HCT116 (cell line): Measurements from ENCODE around the gene STIL. TPM values are rescaled to one million over a fixed set of nuclear protein-coding genes. Genes with fewer than 3 reads are reported as not detected.

ENCODE experiments used
- ATAC-seq: fragments of 200-7000 bp; cut with Tn5 transposase; 2 replicates; pipeline ENCODE4 v1.9.1; 2020; ENCODE audit warnings: mild to moderate bottlenecking, moderate library complexity
- BruUV-seq: library from RNA; stranded (reverse); fragments of 400-500 nt; replicated peaks from 2 replicates; lab custom pipeline; 2021; lab: Mats Ljungman, UMichigan
- CTCF ChIA-PET: fragments of 300-600 bp; sonication (Branson Sonifier 250); formaldehyde crosslinking; loops from one replicate; lab custom pipeline; 2021; ENCODE audit warnings: antibody characterized with exemption; lab: Charles Lee
- POLR2A ChIA-PET: fragments of 300-600, 350-600 bp; sonication (Branson Sonifier 250); formaldehyde crosslinking; loops from one replicate; lab custom pipeline; 2021; ENCODE audit warnings: antibody characterized with exemption; lab: Charles Lee
- RAD21 ChIA-PET, 2 experiments: fragments of 300-600 bp; sonication (Branson Sonifier 250); formaldehyde crosslinking; loops; one replicate each; lab custom pipeline; 2023; ENCODE audit warnings: low total read pairs in 2 of 2; ENCODE audit not compliant: uncharacterized antibody in 2 of 2, unreplicated experiment in 2 of 2, low non-redundant PET in 1 of 2; lab: Charles Lee
- DNase-seq: peaks from one replicate; pipeline ENCODE4 v3.0.0-alpha.2; 2010; ENCODE audit warnings: low read depth, low spot score
- H2AFZ ChIP-seq: fragments of 200-600 bp; shearing (Covaris generic), sonication (generic); 2 replicates; pipeline ENCODE4 v1.6.1; 2017; ENCODE audit warnings: low read depth, mixed run types, mixed read lengths, antibody characterized with exemption, low read length; ENCODE audit not compliant: poor library complexity, severe bottlenecking
- H3K27ac ChIP-seq: 2 replicates; pipeline ENCODE4 v1.5.1; 2012; ENCODE audit warnings: low read depth, low read length
- H3K27me3 ChIP-seq: fragments of 200-600 bp; sonication (generic); 2 replicates; pipeline ENCODE4 v1.6.1; 2016; ENCODE audit warnings: mixed run types, low read length, mixed read lengths; ENCODE audit not compliant: insufficient read depth
- H3K36me3 ChIP-seq, 2 experiments: fragments of 200-500 bp in 1 of 2; fragments of 200-600 bp in 1 of 2; sonication (Bioruptor generic) in 1 of 2; sonication (generic) in 1 of 2; 2 replicates each; pipeline versions ENCODE4 v1.5.1 to v1.6.1; 2014 to 2016; ENCODE audit warnings: low read length in 2 of 2, inconsistent platforms in 1 of 2, mixed read lengths in 1 of 2, mixed run types in 1 of 2; ENCODE audit not compliant: insufficient read depth in 2 of 2, control insufficient read depth in 1 of 2
- H3K4me1 ChIP-seq, 2 experiments: fragments of 200-600 bp in 1 of 2; sonication (generic) in 1 of 2; 2 replicates each; pipeline versions ENCODE4 v1.5.1 to v1.6.1; 2012 to 2017; ENCODE audit warnings: low read length in 2 of 2, inconsistent platforms in 1 of 2, mild to moderate bottlenecking in 1 of 2, mixed read lengths in 1 of 2, mixed run types in 1 of 2, moderate library complexity in 1 of 2; ENCODE audit not compliant: insufficient read depth in 2 of 2, control insufficient read depth in 1 of 2
- H3K4me2 ChIP-seq: fragments of 200-600 bp; sonication (generic); 2 replicates; pipeline ENCODE4 v1.6.1; 2017; ENCODE audit warnings: mixed run types, low read length, mixed read lengths
- H3K4me3 ChIP-seq, 2 experiments: fragments of 200-600 bp in 1 of 2; sonication (generic) in 1 of 2; replicated peaks in 1 of 2; 2 replicates each; pipeline ENCODE4 v1.5.1; 2011 to 2016; ENCODE audit warnings: low read length in 2 of 2, control low read depth in 1 of 2, low read depth in 1 of 2, mild to moderate bottlenecking in 1 of 2, mixed read lengths in 1 of 2, mixed run types in 1 of 2
- H3K79me2 ChIP-seq: fragments of 200-600 bp; sonication (generic); 2 replicates; pipeline ENCODE4 v1.6.1; 2017; ENCODE audit warnings: mild to moderate bottlenecking, mixed run types, low read length, moderate library complexity, mixed read lengths; ENCODE audit not compliant: insufficient read depth
- H3K9ac ChIP-seq: fragments of 200-600 bp; sonication (generic); 2 replicates; pipeline ENCODE4 v1.6.1; 2016; ENCODE audit warnings: low read length, mixed read lengths
- H3K9me2 ChIP-seq: fragments of 200-600 bp; sonication (generic), shearing (Covaris generic); 2 replicates; pipeline ENCODE4 v1.6.1; 2017; ENCODE audit warnings: mixed run types, mild to moderate bottlenecking, moderate library complexity; ENCODE audit not compliant: insufficient read depth
- H3K9me3 ChIP-seq, 2 experiments: fragments of 200-500 bp in 1 of 2; fragments of 200-600 bp in 1 of 2; sonication (Bioruptor generic) in 1 of 2; sonication (generic) in 1 of 2; 2 replicates each; pipeline ENCODE4 v1.6.1; 2014 to 2017; ENCODE audit warnings: low read length in 2 of 2, mixed read lengths in 2 of 2, inconsistent platforms in 1 of 2, low read depth in 1 of 2, mild to moderate bottlenecking in 1 of 2, mixed run types in 1 of 2, moderate library complexity in 1 of 2; ENCODE audit not compliant: control insufficient read depth in 1 of 2, insufficient read depth in 1 of 2
- H4K20me1 ChIP-seq: fragments of 200-600 bp; sonication (generic), shearing (Covaris generic); 2 replicates; pipeline ENCODE4 v1.6.1; 2017; ENCODE audit warnings: mixed run types, mild to moderate bottlenecking, moderate library complexity; ENCODE audit not compliant: insufficient read depth
- CBX3 ChIP-seq: IDR thresholded peaks from 2 replicates; pipeline ENCODE4 v1.6.1; 2012; ENCODE audit warnings: low read depth
- CEBPB ChIP-seq: IDR thresholded peaks from 2 replicates; pipeline ENCODE4 v1.6.1; 2012; ENCODE audit warnings: low read depth
- EGR1 ChIP-seq: IDR thresholded peaks from 2 replicates; pipeline ENCODE4 v1.6.1; 2012; ENCODE audit warnings: low read depth
- EZH2phosphoT487 ChIP-seq: fragments of 200-600 bp; IDR thresholded peaks from 2 replicates; pipeline ENCODE4 v1.6.1; 2018; ENCODE audit warnings: antibody characterized with exemption, borderline replicate concordance
- FOSL1 ChIP-seq: IDR thresholded peaks from 2 replicates; pipeline ENCODE4 v1.6.1; 2012; ENCODE audit warnings: low read depth
- JUND ChIP-seq: IDR thresholded peaks from 2 replicates; pipeline ENCODE4 v1.6.1; 2012
- RAD21 ChIP-seq: IDR thresholded peaks from 2 replicates; pipeline ENCODE4 v1.6.1; 2012; ENCODE audit warnings: low read depth, mild to moderate bottlenecking
- YY1 ChIP-seq: IDR thresholded peaks from 2 replicates; pipeline ENCODE4 v1.6.1; 2011; ENCODE audit warnings: low read length, low read depth, moderate library complexity, mild to moderate bottlenecking; ENCODE audit not compliant: insufficient replicate concordance; ENCODE audit errors: extremely low read depth
- ZBTB33 ChIP-seq: IDR thresholded peaks from 2 replicates; pipeline ENCODE4 v1.6.1; 2011; ENCODE audit warnings: mild to moderate bottlenecking, low read length, moderate library complexity; ENCODE audit not compliant: insufficient replicate concordance; ENCODE audit errors: extremely low read depth
- ZNF274 ChIP-seq: fragments of 200-500 bp; sonication (Bioruptor generic); IDR thresholded peaks from 2 replicates; pipeline ENCODE4 v1.6.1; 2014; ENCODE audit warnings: mild to moderate bottlenecking, low read depth, low read length, inconsistent platforms
- intact Hi-C: fragments of 100-400 bp; cut with micrococcal nuclease; formaldehyde crosslinking; loops from 2 replicates; pipeline ENCODE4 v1.10.0; 2022
- total RNA-seq: library from RNA; stranded (reverse); gene quantifications from one replicate; pipeline ENCODE4 v1.2.1, GENCODE V29; 2021; ENCODE audit not compliant: unreplicated experiment

The STIL gene
- total RNA-seq, 1 experiment from 2014 or later = 34.4 TPM

GRCh38 chr1:47317841-47318240 lies 3.9 kb upstream of the STIL start:
- ChIA-PET POLR2A (no interaction called here), CTCF (interaction anchor here (1.2 to 2.5 kb wide), 4 partner anchors 11 to 139 kb away, joined by 3 to 15 read pairs (median 8); partner anchors contain the start of gene CMPK1), RAD21 (no interaction called here)
- TF ChIP-seq CBX3 (no peak), FOSL1 (no peak), YY1 (no peak), EZH2phosphoT487 (no peak)
- Histone ChIP-seq H3K9me3 (no peaks in the 10 kb centered on the region), H3K79me2 (peaks cover 10% of the 10 kb centered on the region), H3K36me3 (no peaks in the 10 kb centered on the region), H3K27me3 (no peaks in the 10 kb centered on the region), H2AFZ (peak overlapping the region; percentile 60), H3K9me2 (no peaks in the 10 kb centered on the region), H3K27ac (no peak overlapping the region), H3K4me2 (no peak overlapping the region), H3K4me1 (peaks cover 0 to 18% of the 10 kb centered on the region in 2 experiments; a peak in 3 of 4 replicates), H3K4me3 (no peak overlapping the region), H4K20me1 (no peaks in the 10 kb centered on the region; the same call in 1 of the 2 replicates), H3K9ac (no peak overlapping the region)
- ATAC-seq = no peak
- intact Hi-C loops = no loop called here
- DNase-seq = no peak
- BruUV-seq = no TSS peak

- intact Hi-C loops = no loop called here
- Histone ChIP-seq H3K4me1 (peaks cover 5 to 9% of the 10 kb centered on the region in 2 experiments; a peak in 3 of 4 replicates), H3K4me3 (no peak overlapping the region), H3K27me3 (no peaks in the 10 kb centered on the region), H4K20me1 (peaks cover 4% of the 10 kb centered on the region; the same call in 1 of the 2 replicates), H3K9ac (no peak overlapping the region), H3K79me2 (peaks cover 80% of the 10 kb centered on the region), H3K9me3 (no peaks in the 10 kb centered on the region), H3K4me2 (no peak overlapping the region), H3K27ac (no peak overlapping the region), H2AFZ (no peak overlapping the region), H3K9me2 (no peaks in the 10 kb centered on the region), H3K36me3 (peaks cover 16 to 39% of the 10 kb centered on the region in 2 experiments)
- ATAC-seq (no peak), DNase-seq (no peak)
- BruUV-seq = no TSS peak
- no peak for TF ChIP-seq FOSL1
- TF ChIP-seq CEBPB = no peak
- no peak for TF ChIP-seq CBX3
- no peak for TF ChIP-seq JUND
- TF ChIP-seq ZBTB33 = no peak
- no peak for TF ChIP-seq YY1
- no peak for TF ChIP-seq ZNF274
- no peak for TF ChIP-seq RAD21
- no peak for TF ChIP-seq EGR1
- ChIA-PET RAD21 (no interaction called here), POLR2A (no interaction called here), CTCF (no interaction called here)
These were observed 4.5 kb downstream of the STIL start for GRCh38 chr1:47309427-47309826.
